Measurements from ENCODE around the gene SYTL3. TPM values are rescaled to one million over a fixed set of nuclear protein-coding genes. Genes with fewer than 3 reads are reported as not detected.
"Not testable (repeated sequence)": the region's sequence is repeated elsewhere in the genome, so short reads cannot be mapped to it uniquely, and the experiment has no call there.

SYTL3 gene
- total RNA-seq, 2 experiments from 2014 or later: 163 to 180 TPM

DNA sequence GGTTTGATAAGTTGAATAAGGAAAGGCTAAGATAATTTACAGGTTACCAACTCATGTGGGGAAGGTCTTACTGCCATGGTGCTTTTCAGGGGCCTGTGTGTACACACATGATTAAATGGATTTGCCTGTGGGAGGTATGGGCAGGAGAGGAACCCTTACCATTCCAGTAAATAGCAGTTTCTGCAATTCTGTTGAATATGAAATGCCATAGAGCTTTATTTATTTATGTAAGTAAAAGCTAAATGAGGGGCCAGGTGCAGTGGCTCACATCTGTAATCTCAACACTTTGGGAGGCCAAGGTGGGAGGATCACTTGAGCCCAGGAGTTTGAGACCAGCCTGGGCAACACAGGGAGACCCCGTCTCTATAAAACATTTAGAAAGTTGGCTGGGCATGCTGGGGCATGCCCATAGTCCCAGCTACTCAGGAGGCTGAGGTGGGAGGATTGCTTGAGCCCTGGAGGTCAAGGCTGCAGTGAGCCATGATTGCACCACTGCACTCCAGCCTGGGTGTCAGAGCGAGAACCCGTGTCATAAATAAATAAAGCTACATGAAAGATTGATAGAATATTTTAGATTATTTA is 17.2 kb upstream of the SYTL3 start:
- H3K27me3 Mint-ChIP-seq, ATAC-seq: not testable (repeated sequence)
- H3K36me3 Mint-ChIP-seq (ENCODE audit: low read depth): peaks cover 65% of the 10 kb centered on the region

GRCh38 chr6:158633127-158633526 is 16.7 kb upstream of the SYTL3 start:
- POLR2A ChIA-PET: interaction anchor here (0.6 to 1.0 kb wide), 2 partner anchors 10 to 28 kb away, joined by 3 to 4 read pairs; no protein-coding TSS in a partner anchor

More for the DNA sequence above, 17.2 kb upstream of the SYTL3 start:
- H3K9me3 Mint-ChIP-seq (ENCODE audit: low read depth); H3K4me3 Mint-ChIP-seq; DNase-seq; intact Hi-C loops (cut with DNase I, micrococcal nuclease): not testable (repeated sequence)
- Mint-ChIP-seq H3K27ac (peak overlapping the region; percentile 40), H3K4me1 (peaks cover 63% of the 10 kb centered on the region)
- POLR2A ChIA-PET: interaction anchor here (0.6 to 1.0 kb wide), 2 partner anchors 10 to 27 kb away, joined by 3 to 4 read pairs; no protein-coding TSS in a partner anchor
- CTCF ChIA-PET: interaction anchor here (0.6 to 1.0 kb wide), 2 partner anchors 9 to 27 kb away, joined by 3 to 4 read pairs; no protein-coding TSS in a partner anchor

GRCh38 chr6:158634695-158635426 is 15.0 kb upstream of the SYTL3 start:
- H3K27ac Mint-ChIP-seq: peak overlapping the region; percentile 72
- no peaks in the 10 kb centered on the region for H3K9me3 Mint-ChIP-seq (ENCODE audit: low read depth)
- peaks cover 74% of the 10 kb centered on the region for H3K36me3 Mint-ChIP-seq (ENCODE audit: low read depth)
- intact Hi-C loops (cut with DNase I, micrococcal nuclease): loop anchor here in 1 of 2 experiments (1.0 to 5.0 kb wide), 2 partner anchors 8 to 37 kb away; no protein-coding TSS in a partner anchor
- H3K4me1 Mint-ChIP-seq: peaks cover 70% of the 10 kb centered on the region
- ChIA-PET CTCF (interaction anchor here (0.8 to 1.2 kb wide), 2 partner anchors 33 to 56 kb away, joined by 4 read pairs; no protein-coding TSS in a partner anchor), POLR2A (interaction anchor here (0.5 kb wide), 1 partner anchor 67 kb away, joined by 3 read pairs; no protein-coding TSS in a partner anchor)
- H3K27me3 Mint-ChIP-seq: no peaks in the 10 kb centered on the region
- ATAC-seq (no peak), DNase-seq (no peak)
- no peak overlapping the region for H3K4me3 Mint-ChIP-seq

More at GRCh38 chr6:158633127-158633526, 16.7 kb upstream of the SYTL3 start:
- DNase-seq: no peak
- Mint-ChIP-seq H3K4me1 (peaks cover 64% of the 10 kb centered on the region), H3K27ac (peak overlapping the region; percentile 37), H3K9me3 (ENCODE audit: low read depth) (no peaks in the 10 kb centered on the region), H3K36me3 (ENCODE audit: low read depth) (peaks cover 64% of the 10 kb centered on the region), H3K27me3 (no peaks in the 10 kb centered on the region), H3K4me3 (no peak overlapping the region)
- CTCF ChIA-PET: interaction anchor here (1.0 kb wide), 1 partner anchor 26 kb away, joined by 3 read pairs; no protein-coding TSS in a partner anchor
- ATAC-seq: no peak
- intact Hi-C loops (cut with DNase I, micrococcal nuclease): no loop called here

GRCh38 chr6:158635427-158636073 is 14.3 kb upstream of the SYTL3 start:
- Mint-ChIP-seq H3K36me3 (ENCODE audit: low read depth) (peaks cover 76% of the 10 kb centered on the region), H3K27ac (peak overlapping the region; percentile 72), H3K4me3 (no peak overlapping the region), H3K27me3 (no peaks in the 10 kb centered on the region), H3K9me3 (ENCODE audit: low read depth) (no peaks in the 10 kb centered on the region), H3K4me1 (peaks cover 72% of the 10 kb centered on the region)
- intact Hi-C loops (cut with DNase I, micrococcal nuclease): loop anchor here in 1 of 2 experiments (1.0 to 5.0 kb wide), 2 partner anchors 8 to 37 kb away; no protein-coding TSS in a partner anchor
- CTCF ChIA-PET: interaction anchor here (0.6 to 1.2 kb wide), 4 partner anchors 33 to 476 kb away, joined by 3 to 4 read pairs (median 4); no protein-coding TSS in a partner anchor
- no peak for DNase-seq
- ATAC-seq: no peak
- POLR2A ChIA-PET: no interaction called here

DNA sequence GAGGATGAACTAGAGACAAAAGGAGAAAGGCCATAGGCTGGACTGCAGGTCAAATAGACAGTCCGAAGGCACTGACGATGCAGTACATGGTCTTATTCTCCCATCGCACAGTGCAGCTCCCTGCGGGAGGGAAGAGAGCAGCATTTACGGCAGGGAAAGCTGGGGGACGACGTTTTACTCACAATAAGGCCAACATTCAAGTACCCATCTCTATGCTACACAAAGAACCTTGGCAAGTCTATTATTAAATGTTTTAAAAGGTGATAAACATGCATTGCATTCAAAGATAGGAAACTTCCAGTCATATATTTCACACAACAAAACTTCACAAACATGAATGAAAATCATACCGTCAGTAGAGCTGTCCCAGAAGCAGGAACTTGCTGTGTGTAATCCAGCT is 13.1 kb upstream of the SYTL3 start:
- intact Hi-C loops (cut with DNase I, micrococcal nuclease): loop anchor here in 1 of 2 experiments (5.0 kb wide), 1 partner anchor 36 kb away; no protein-coding TSS in a partner anchor
- peaks cover 74% of the 10 kb centered on the region for H3K36me3 Mint-ChIP-seq (ENCODE audit: low read depth)
- H3K27ac Mint-ChIP-seq: peak overlapping the region; percentile 39
- DNase-seq (no peak), ATAC-seq (no peak)
- H3K9me3 Mint-ChIP-seq (ENCODE audit: low read depth): no peaks in the 10 kb centered on the region
- no peaks in the 10 kb centered on the region for H3K27me3 Mint-ChIP-seq
- no peak overlapping the region for H3K4me3 Mint-ChIP-seq
- H3K4me1 Mint-ChIP-seq: peaks cover 69% of the 10 kb centered on the region
- ChIA-PET POLR2A (no interaction called here), CTCF (interaction anchor here (0.7 to 2.0 kb wide), 4 partner anchors 9 to 358 kb away, joined by 3 to 8 read pairs (median 4); no protein-coding TSS in a partner anchor)

DNA sequence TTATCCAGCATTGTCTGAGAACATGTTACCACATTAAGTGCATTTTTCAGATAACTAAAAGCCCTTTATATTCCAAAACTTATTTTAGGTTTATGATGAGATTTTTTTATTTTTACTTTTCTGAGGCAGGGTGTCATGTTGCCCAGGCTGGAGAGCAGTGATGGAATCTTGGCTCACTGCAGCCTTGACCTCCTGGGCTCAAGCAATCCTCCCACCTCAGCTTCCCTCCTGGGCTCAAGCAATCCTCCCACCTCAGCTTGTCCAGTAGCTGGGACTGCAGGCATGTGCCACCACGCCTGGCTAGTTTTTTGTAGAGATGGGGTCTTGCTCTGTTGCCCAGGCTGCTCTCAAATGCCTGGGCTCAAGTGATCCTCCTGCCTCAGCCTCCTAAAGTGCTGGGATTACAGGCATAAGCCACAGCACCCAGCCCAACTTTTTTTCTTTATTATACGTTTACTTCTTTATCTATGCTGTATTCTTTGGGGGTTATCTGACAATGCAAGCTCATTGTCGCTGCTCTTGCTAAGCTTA is 11.5 kb upstream of the SYTL3 start:
- H3K36me3 Mint-ChIP-seq (ENCODE audit: low read depth): peaks cover 77% of the 10 kb centered on the region
- intact Hi-C loops (cut with DNase I, micrococcal nuclease): loop anchor here in 1 of 2 experiments (5.0 kb wide), 1 partner anchor 34 kb away; no protein-coding TSS in a partner anchor
- H3K4me1 Mint-ChIP-seq: peaks cover 76% of the 10 kb centered on the region
- H3K27ac Mint-ChIP-seq: peak overlapping the region; percentile 79
- CTCF ChIA-PET: interaction anchor here (0.8 to 2.0 kb wide), 5 partner anchors 8 to 52 kb away, joined by 3 to 8 read pairs (median 4); no protein-coding TSS in a partner anchor
- DNase-seq (no peak), ATAC-seq (no peak)
- POLR2A ChIA-PET: interaction anchor here (0.5 to 1.2 kb wide), 4 partner anchors 11 to 792 kb away, joined by 3 to 5 read pairs (median 3); partner anchors contain the start of gene SYTL3
- H3K9me3 Mint-ChIP-seq (ENCODE audit: low read depth): no peaks in the 10 kb centered on the region
- no peaks in the 10 kb centered on the region for H3K27me3 Mint-ChIP-seq
- no peak overlapping the region for H3K4me3 Mint-ChIP-seq

DNA sequence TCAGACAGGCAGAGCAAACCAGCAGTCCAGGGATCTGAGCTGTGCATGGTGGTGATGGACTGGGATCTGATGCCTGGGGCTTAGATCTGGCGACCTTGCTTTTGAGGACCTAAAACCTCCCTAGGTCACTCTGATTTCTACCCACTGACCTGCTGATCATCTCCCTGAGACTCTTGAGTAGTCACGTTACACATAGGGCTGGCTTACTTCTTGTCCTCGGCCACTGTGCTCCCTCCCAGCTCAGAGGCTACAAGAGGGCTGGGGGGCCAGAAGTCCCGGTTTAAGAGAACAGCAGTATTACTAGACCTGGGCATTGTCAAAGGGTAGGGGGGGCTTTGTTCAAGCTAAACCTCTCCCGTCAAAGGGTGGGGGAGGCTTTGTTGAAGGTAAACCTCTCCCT is 10.8 kb upstream of the SYTL3 start:
- Mint-ChIP-seq H3K4me1 (peaks cover 76% of the 10 kb centered on the region), H3K4me3 (no peak overlapping the region), H3K9me3 (ENCODE audit: low read depth) (no peaks in the 10 kb centered on the region), H3K27ac (peak overlapping the region; percentile 79), H3K27me3 (no peaks in the 10 kb centered on the region), H3K36me3 (ENCODE audit: low read depth) (peaks cover 81% of the 10 kb centered on the region)
- intact Hi-C loops (cut with DNase I, micrococcal nuclease): loop anchor here in 1 of 2 experiments (5.0 kb wide), 1 partner anchor 33 kb away; no protein-coding TSS in a partner anchor
- ATAC-seq (no peak), DNase-seq (no peak)
- ChIA-PET CTCF (interaction anchor here (0.9 to 1.2 kb wide), 2 partner anchors 8 to 52 kb away, joined by 4 read pairs; no protein-coding TSS in a partner anchor), POLR2A (interaction anchor here (0.5 to 1.2 kb wide), 4 partner anchors 10 to 791 kb away, joined by 3 to 5 read pairs (median 3); partner anchors contain the start of gene SYTL3)

GRCh38 chr6:158640519-158640918 is 9.3 kb upstream of the SYTL3 start:
- peaks cover 73% of the 10 kb centered on the region for H3K4me1 Mint-ChIP-seq

GRCh38 chr6:158642097-158642601 is 7.7 kb upstream of the SYTL3 start:
- no peak for ATAC-seq

More at GRCh38 chr6:158640519-158640918, 9.3 kb upstream of the SYTL3 start:
- POLR2A ChIA-PET: interaction anchor here (2.0 kb wide), 1 partner anchor 12 kb away, joined by 9 read pairs; no protein-coding TSS in a partner anchor
- Mint-ChIP-seq H3K27ac (peak overlapping the region; percentile 87), H3K27me3 (no peaks in the 10 kb centered on the region), H3K4me3 (peak overlapping the region; percentile 29), H3K36me3 (ENCODE audit: low read depth) (peaks cover 70% of the 10 kb centered on the region), H3K9me3 (ENCODE audit: low read depth) (no peaks in the 10 kb centered on the region)
- CTCF ChIA-PET: interaction anchor here (0.7 to 1.0 kb wide), 3 partner anchors 20 to 95 kb away, joined by 3 to 4 read pairs (median 4); no protein-coding TSS in a partner anchor
- intact Hi-C loops (cut with DNase I, micrococcal nuclease): loop anchor here in 1 of 2 experiments (10.0 kb wide), 2 partner anchors 756 to 1856 kb away; no protein-coding TSS in a partner anchor
- DNase-seq (no peak), ATAC-seq (no peak)

More at GRCh38 chr6:158642097-158642601, 7.7 kb upstream of the SYTL3 start:
- peak overlapping the region; percentile 99 for H3K27ac Mint-ChIP-seq
- H3K27me3 Mint-ChIP-seq: no peaks in the 10 kb centered on the region
- no peaks in the 10 kb centered on the region for H3K9me3 Mint-ChIP-seq (ENCODE audit: low read depth)
- peaks cover 75% of the 10 kb centered on the region for H3K4me1 Mint-ChIP-seq
- intact Hi-C loops (cut with DNase I, micrococcal nuclease): loop anchor here in 1 of 2 experiments (2.0 to 10.0 kb wide), 3 partner anchors 427 to 1857 kb away; no protein-coding TSS in a partner anchor
- ChIA-PET POLR2A (interaction anchor here (0.9 to 4.0 kb wide), 2 partner anchors 10 to 11 kb away, joined by 3 to 71 read pairs; no protein-coding TSS in a partner anchor), CTCF (interaction anchor here (0.7 to 2.5 kb wide), 3 partner anchors 11 to 349 kb away, joined by 3 to 6 read pairs (median 4); no protein-coding TSS in a partner anchor)
- DNase-seq: peak; percentile 10
- peak overlapping the region; percentile 99 for H3K4me3 Mint-ChIP-seq
- H3K36me3 Mint-ChIP-seq (ENCODE audit: low read depth): peaks cover 61% of the 10 kb centered on the region
